Mucosa of stomach (tissue), 1 donor: ENCODE data around the gene ADAMTS6.
"Not testable (repeated sequence)": the region's sequence is repeated elsewhere in the genome, so short reads cannot be mapped to it uniquely, and the experiment has no call there.

ENCODE experiments used
- H3K27me3 ChIP-seq: one replicate; pipeline ENCODE4 v1.7.0; 2013; ENCODE audit warnings: mild to moderate bottlenecking, low read length; ENCODE audit not compliant: control insufficient read depth, insufficient read depth
- H3K36me3 ChIP-seq: one replicate; pipeline ENCODE4 v1.7.0; 2013; ENCODE audit warnings: low read length; ENCODE audit not compliant: control insufficient read depth, insufficient read depth
- H3K4me1 ChIP-seq: one replicate; pipeline ENCODE4 v1.7.0; 2013; ENCODE audit warnings: mild to moderate bottlenecking, low read length; ENCODE audit not compliant: control insufficient read depth, insufficient read depth
- H3K4me3 ChIP-seq: one replicate; pipeline ENCODE4 v1.7.0; 2013; ENCODE audit warnings: low read length
- H3K9ac ChIP-seq: one replicate; pipeline ENCODE4 v1.7.0; 2013; ENCODE audit warnings: mild to moderate bottlenecking, low read length, moderate library complexity
- H3K9me3 ChIP-seq: one replicate; pipeline ENCODE4 v1.7.0; 2013; ENCODE audit warnings: mild to moderate bottlenecking, low read length, moderate library complexity; ENCODE audit not compliant: control insufficient read depth
- donor health status: Pancreatic carcinoma.

ADAMTS6 gene

DNA sequence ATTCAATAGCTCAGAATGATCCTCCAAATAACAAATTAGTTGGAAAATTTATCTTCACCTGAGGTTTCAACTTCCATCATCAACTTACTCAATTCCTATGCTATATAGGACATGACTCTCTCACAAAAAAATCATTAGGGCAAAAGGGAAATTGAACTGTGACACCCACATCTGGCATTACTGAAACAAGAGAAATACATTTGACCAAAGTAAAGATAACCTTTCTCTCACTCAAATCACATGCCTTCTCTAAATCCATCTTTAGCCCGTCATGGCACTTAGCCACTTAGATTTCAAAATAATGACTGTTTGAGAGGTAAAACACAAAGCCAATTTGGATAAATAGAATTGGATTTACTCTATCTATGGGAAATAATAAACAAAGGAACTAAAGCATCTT lies 126.4 kb downstream of the ADAMTS6 start:
- no peaks in the 10 kb centered on the region for H3K4me1 ChIP-seq
- no peaks in the 10 kb centered on the region for H3K9me3 ChIP-seq
- no peaks in the 10 kb centered on the region for H3K27me3 ChIP-seq
- H3K36me3 ChIP-seq, result no peaks in the 10 kb centered on the region
- H3K9ac ChIP-seq, result no peak overlapping the region
- no peak overlapping the region for H3K4me3 ChIP-seq

DNA sequence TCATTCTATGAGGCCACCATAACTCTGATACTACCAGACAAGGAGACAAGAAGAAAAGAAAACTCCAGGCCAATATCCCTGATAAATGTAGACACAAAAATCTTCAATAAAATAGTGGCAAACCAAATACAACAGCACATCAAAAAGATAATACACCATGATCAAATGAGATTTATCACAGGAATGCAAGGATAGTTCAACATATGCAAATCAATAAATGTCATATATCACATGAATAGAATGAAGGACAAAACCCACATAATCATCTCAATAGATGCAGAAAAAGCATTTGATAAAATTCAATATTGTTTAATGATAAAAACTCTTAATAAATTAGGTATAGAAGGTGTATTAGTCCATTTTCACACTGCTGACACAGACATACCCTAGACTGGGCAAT lies 139.9 kb downstream of the ADAMTS6 start:
- H3K4me1 ChIP-seq, result no peaks in the 10 kb centered on the region
- H3K36me3 ChIP-seq, result no peaks in the 10 kb centered on the region
- no peaks in the 10 kb centered on the region for H3K9me3 ChIP-seq
- no peak overlapping the region for H3K9ac ChIP-seq
- H3K27me3 ChIP-seq, result no peaks in the 10 kb centered on the region
- H3K4me3 ChIP-seq, result no peak overlapping the region

DNA sequence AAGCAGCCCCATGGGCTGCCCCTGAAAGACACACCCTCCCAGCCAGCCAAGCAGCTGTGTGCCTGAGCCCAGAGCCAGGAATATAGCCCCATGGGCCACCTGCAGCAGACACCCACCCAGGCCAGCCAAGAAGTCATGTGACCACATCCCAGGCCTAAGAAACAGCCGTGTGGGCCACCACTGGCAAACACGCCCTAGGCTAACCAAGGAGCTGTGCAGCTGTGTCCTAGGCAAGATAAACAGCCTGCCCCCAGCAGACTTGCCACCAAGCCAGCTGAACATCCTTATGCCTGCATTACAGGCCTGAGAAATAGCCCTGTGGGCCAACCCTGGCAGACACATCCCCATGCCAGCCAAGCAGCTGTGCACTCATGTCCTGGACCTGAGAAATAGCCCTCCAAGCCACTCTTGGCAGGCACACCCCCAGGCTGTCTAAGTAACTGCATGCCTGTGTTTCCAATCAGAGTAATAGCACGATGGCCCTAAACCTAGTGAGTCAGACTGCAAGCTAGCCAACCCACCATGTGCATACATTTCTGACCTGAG lies 143.0 kb downstream of the ADAMTS6 start:
- Histone ChIP-seq H3K9me3 (no peaks in the 10 kb centered on the region), H3K27me3 (no peaks in the 10 kb centered on the region), H3K9ac (no peak overlapping the region), H3K4me3 (no peak overlapping the region), H3K4me1 (no peaks in the 10 kb centered on the region), H3K36me3 (no peaks in the 10 kb centered on the region)

DNA sequence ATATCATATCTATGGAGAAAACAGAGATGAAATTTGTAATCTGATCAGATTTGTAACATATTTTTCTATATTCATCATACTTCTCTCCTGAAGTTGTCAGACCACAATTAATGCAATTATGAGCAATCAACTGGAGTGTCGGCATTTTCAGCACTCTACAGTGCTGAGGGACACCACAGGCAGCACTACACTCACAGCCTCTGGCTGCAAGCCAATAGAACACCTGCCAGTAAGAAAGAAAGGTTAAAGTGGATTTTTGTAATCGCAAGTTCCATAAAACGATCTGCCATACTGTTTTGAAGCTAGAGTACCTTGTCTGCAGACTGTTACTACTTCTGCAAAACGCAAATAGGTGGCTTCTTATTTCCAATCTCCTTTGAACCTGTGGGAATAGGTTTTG lies 147.6 kb downstream of the ADAMTS6 start:
- Histone ChIP-seq H3K27me3 (no peaks in the 10 kb centered on the region), H3K4me3 (no peak overlapping the region), H3K9me3 (no peaks in the 10 kb centered on the region)

DNA sequence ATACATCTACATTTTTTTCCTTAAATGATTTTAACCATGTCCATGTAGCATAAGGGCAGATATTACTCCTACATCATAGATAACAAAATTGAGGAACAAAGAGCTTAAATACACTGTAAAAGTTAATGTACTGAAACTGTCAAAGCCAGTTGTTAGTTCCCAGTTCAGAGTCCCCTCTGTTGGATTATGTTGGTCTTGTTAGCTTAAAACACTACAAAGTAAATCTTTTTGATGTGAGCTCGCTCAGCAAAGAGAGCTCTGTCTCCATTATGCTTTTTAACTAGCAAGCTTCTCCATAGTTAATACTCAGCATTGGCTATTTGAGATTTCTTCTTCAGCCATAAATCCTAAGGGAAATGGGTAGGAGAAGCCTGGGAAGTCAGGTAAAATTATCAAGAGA lies 149.1 kb downstream of the ADAMTS6 start:
- H3K36me3 ChIP-seq, result no peaks in the 10 kb centered on the region
- H3K27me3 ChIP-seq, result no peaks in the 10 kb centered on the region
- no peaks in the 10 kb centered on the region for H3K9me3 ChIP-seq
- H3K4me1 ChIP-seq, result no peaks in the 10 kb centered on the region
- no peak overlapping the region for H3K4me3 ChIP-seq
- H3K9ac ChIP-seq, result no peak overlapping the region

More for the DNA sequence above, 147.6 kb downstream of the ADAMTS6 start:
- H3K4me1 ChIP-seq, result no peaks in the 10 kb centered on the region
- H3K36me3 ChIP-seq, result no peaks in the 10 kb centered on the region
- no peak overlapping the region for H3K9ac ChIP-seq

DNA sequence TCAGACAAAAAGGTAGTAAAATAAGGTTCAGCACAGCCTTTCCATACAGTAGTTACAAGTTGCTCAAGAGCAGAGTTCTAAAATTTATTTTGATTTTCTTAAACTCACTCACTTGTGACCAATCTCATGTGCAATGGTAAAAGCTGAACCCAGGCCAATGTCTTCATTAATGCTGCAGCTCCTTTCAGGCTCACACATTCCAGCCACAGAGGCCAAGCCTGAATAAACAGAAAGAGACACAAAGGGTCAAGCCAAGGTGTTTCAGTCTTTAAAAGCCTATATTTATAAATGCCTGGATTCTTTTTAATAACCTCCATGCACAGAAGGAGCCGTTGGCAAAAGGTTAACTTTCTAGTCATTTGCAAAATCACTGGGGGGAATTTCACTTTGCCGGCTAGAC lies 152.5 kb downstream of the ADAMTS6 start:
- no peaks in the 10 kb centered on the region for H3K27me3 ChIP-seq
- no peaks in the 10 kb centered on the region for H3K36me3 ChIP-seq
- H3K4me3 ChIP-seq, result no peak overlapping the region
- H3K9me3 ChIP-seq, result no peaks in the 10 kb centered on the region
- no peak overlapping the region for H3K9ac ChIP-seq
- no peaks in the 10 kb centered on the region for H3K4me1 ChIP-seq

DNA sequence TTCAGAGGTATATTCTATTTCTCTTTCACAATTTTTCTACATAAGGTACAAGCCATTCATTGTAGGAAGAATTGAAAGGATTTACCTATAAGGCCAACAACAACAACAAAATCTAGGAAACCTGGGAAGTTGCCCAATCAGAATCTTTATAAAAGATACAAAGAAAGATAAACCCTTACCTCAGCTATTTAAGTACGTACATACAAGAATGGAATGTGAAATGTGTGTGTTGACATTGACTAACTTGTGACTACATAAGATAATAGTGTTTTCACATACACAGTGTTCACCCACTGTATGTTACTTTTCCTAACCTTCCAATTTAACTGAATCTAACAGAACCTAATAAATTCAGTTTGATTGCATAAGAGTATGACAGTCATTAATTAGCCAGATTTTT lies 154.1 kb downstream of the ADAMTS6 start:
- Histone ChIP-seq H3K9ac (no peak overlapping the region), H3K36me3 (no peaks in the 10 kb centered on the region), H3K9me3 (no peaks in the 10 kb centered on the region)

DNA sequence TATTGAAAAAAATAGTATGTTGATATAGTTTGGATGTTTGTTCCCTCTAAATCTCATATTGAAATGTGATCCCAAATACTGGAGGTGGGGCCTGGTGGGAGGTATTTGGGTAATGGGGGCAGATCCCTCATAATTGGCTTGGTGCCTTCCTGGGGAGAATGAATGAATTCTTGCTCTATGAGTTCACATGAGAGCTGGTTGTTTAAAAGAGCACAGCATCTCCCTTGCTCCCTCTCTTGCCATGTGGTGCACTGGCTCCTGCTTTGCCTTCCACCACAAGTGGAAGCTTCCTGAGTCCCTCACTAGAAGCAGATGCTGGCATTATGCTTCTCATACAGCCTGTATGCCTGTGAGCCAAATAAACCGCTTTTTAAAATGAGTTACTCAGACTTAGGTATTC lies 154.8 kb downstream of the ADAMTS6 start:
- Histone ChIP-seq H3K4me3 (no peak overlapping the region), H3K9ac (no peak overlapping the region), H3K27me3 (no peaks in the 10 kb centered on the region), H3K4me1 (no peaks in the 10 kb centered on the region), H3K36me3 (no peaks in the 10 kb centered on the region), H3K9me3 (no peaks in the 10 kb centered on the region)

More for the DNA sequence above, 154.1 kb downstream of the ADAMTS6 start:
- no peaks in the 10 kb centered on the region for H3K4me1 ChIP-seq
- no peak overlapping the region for H3K4me3 ChIP-seq
- no peaks in the 10 kb centered on the region for H3K27me3 ChIP-seq

DNA sequence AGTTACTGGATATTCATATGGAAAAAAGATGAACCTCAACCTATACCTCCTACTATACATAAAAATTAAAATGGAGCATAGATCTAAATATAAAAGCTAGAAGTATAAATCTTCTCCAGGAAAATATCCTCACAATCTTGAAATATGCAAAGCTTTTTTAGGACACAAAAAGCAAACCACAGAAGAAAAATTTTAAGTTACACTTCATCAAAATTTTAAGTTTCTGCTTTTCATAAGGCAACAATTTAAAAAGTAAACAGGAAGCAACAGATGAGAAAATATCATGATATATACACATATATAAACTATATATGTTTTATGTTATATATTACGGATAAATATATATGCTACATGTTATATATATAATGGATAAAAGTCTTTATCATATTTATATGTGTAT lies 157.5 kb downstream of the ADAMTS6 start:
- Histone ChIP-seq H3K9me3 (no peaks in the 10 kb centered on the region), H3K27me3 (no peaks in the 10 kb centered on the region), H3K4me3 (no peak overlapping the region), H3K4me1 (no peaks in the 10 kb centered on the region), H3K36me3 (no peaks in the 10 kb centered on the region), H3K9ac (no peak overlapping the region)

DNA sequence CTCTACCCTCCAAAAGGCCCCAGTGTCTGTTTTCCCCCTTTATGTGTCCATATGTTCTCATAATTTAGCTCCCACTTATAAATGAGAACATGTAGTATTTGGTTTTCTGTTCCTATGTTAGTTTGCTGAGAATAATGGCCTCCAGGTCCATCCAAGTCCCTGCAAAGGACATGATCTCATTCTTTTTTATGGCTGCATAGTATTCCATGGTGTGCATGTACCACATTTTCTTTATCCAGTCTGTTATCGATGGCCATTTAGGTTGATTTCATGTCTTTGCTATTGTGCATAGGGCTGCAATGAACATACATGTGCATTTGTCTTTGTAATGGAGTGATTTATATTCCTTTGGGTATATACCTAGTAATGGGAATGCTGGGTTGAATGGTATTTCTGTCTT lies 161.0 kb downstream of the ADAMTS6 start:
- H3K4me3 ChIP-seq, H3K9me3 ChIP-seq, H3K36me3 ChIP-seq, H3K9ac ChIP-seq, H3K27me3 ChIP-seq, H3K4me1 ChIP-seq: not testable (repeated sequence)

DNA sequence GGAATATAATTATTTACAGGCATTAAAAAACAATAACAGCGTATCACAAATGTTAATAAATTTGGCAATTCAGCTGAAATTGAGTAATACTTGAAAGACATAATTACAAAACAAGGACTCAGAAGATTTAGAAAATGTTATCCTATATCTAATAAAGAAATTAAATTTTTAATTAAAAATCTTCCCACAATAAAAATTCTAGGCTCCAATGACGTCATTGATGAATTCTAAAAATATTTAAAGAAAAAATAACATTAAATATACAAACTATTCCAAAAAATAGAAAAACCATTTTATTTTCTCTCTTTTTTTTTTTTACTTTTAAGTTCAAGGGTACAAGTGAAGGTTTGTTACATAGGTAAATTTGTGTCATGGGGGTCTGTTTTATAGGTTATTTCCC lies 161.5 kb downstream of the ADAMTS6 start:
- H3K9me3 ChIP-seq, result no peaks in the 10 kb centered on the region

DNA sequence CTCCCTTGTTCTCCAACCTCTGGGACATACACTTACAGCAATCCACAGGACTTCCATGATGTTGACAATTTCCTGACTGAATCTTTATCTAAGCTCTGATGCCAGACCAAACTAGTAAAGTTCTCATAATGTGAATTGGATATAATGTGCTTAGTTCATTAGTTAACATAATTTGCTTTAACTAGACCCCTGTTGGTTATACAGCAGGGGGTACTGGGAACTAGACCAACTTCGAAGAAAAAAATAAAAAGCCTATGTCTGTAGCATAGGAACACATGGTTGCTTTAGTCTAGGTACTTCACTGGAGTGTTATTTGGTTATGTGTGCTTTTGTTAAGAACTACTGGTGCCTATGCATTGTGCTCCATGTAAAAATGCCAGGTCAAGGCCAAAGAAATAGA lies 173.8 kb downstream of the ADAMTS6 start:
- no peaks in the 10 kb centered on the region for H3K4me1 ChIP-seq
- no peaks in the 10 kb centered on the region for H3K36me3 ChIP-seq
- H3K9me3 ChIP-seq, result no peaks in the 10 kb centered on the region
- H3K27me3 ChIP-seq, result no peaks in the 10 kb centered on the region
- H3K4me3 ChIP-seq, result no peak overlapping the region
- H3K9ac ChIP-seq, result no peak overlapping the region

More for the DNA sequence above, 161.5 kb downstream of the ADAMTS6 start:
- H3K4me1 ChIP-seq, result no peaks in the 10 kb centered on the region
- no peak overlapping the region for H3K9ac ChIP-seq
- H3K36me3 ChIP-seq, result no peaks in the 10 kb centered on the region
- H3K27me3 ChIP-seq, result no peaks in the 10 kb centered on the region
- no peak overlapping the region for H3K4me3 ChIP-seq

DNA sequence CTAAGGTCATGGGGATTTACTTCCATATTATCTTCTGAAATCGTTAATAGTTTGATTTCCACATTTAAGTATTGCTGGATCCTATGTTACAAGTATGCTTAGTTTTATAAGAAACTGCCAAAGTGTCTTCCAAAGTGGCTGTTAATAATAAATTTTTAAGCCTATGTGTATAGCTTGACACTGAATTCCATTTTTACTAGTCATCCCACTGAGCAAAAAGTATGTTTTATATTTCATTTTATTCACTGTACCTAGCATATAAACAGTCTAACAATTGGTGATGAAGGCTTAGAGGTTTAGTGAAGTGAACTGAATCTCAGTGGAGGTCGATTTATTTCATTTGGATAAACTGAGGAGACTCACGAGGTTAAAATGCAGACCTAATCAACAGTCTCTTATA lies 174.6 kb downstream of the ADAMTS6 start:
- no peaks in the 10 kb centered on the region for H3K4me1 ChIP-seq
- no peak overlapping the region for H3K9ac ChIP-seq
- H3K36me3 ChIP-seq, result no peaks in the 10 kb centered on the region
- no peaks in the 10 kb centered on the region for H3K27me3 ChIP-seq
- H3K9me3 ChIP-seq, result no peaks in the 10 kb centered on the region
- H3K4me3 ChIP-seq, result no peak overlapping the region
